KG1 (cell line): ENCODE results near the gene CUL4B.
A peak's percentile ranks its signal among the peaks of the same experiment; 100 is the strongest.
"Not testable (repeated sequence)": the region's sequence is repeated elsewhere in the genome, so short reads cannot be mapped to it uniquely, and the experiment has no call there.

Source experiments
- DNase-seq: peaks from one replicate; lab custom pipeline; 2025; lab: John Stamatoyannopoulos, UW

CUL4B gene

GRCh38 chrX:120560842-120561633 is at the start of gene CUL4B:
TSS of gene CUL4B (minus strand) at chrX:120560962. CDS start at chrX:120560638, 324 bp downstream.
- DNase-seq, result peak; percentile 62

- DNase-seq, result no peak
These were observed 43.6 kb upstream of the CUL4B start for GRCh38 chrX:120604361-120604782.

- DNase-seq, result peak; percentile 50
These were observed 43.1 kb upstream of the CUL4B start, which contains the start of gene MCTS1 for GRCh38 chrX:120603707-120604360. TSS of gene MCTS1 (plus strand) at chrX:120604101. CDS start at chrX:120604237, 136 bp downstream.

GRCh38 chrX:120585702-120586101 is 24.9 kb upstream of the CUL4B start:
- DNase-seq, result no peak

- no peak for DNase-seq
These were observed 14.8 kb upstream of the CUL4B start for GRCh38 chrX:120575379-120576114.

GRCh38 chrX:120573806-120574205 is 13.0 kb upstream of the CUL4B start:
- not testable (repeated sequence) for DNase-seq

- no peak for DNase-seq
These were observed 9.3 kb upstream of the CUL4B start for GRCh38 chrX:120570011-120570600.

GRCh38 chrX:120568609-120569008 is 7.8 kb upstream of the CUL4B start:
- DNase-seq, result no peak

- DNase-seq, result no peak
These were observed 7.3 kb upstream of the CUL4B start for GRCh38 chrX:120568035-120568434.

GRCh38 chrX:120566817-120567216 is 6.1 kb upstream of the CUL4B start:
- DNase-seq, result no peak

GRCh38 chrX:120564925-120565324 is 4.2 kb upstream of the CUL4B start:
- DNase-seq, result no peak

GRCh38 chrX:120562569-120562926 is 1.8 kb upstream of the CUL4B start:
- DNase-seq, result no peak

GRCh38 chrX:120561634-120562568 is 1.1 kb upstream of the CUL4B start:
- DNase-seq, result no peak

- DNase-seq, result no peak
These were observed 339 bp downstream of the CUL4B start for GRCh38 chrX:120560405-120560841.

- no peak for DNase-seq
These were observed 958 bp downstream of the CUL4B start for GRCh38 chrX:120559804-120560203.

GRCh38 chrX:120556251-120556650 is 4.5 kb downstream of the CUL4B start:
- DNase-seq, result no peak

- DNase-seq, result no peak
These were observed 11.0 kb downstream of the CUL4B start for GRCh38 chrX:120549483-120550452.

GRCh38 chrX:120536061-120536460 is 24.7 kb downstream of the CUL4B start:
- peak; percentile 1 for DNase-seq

GRCh38 chrX:120534413-120535205 is 26.2 kb downstream of the CUL4B start:
- no peak for DNase-seq
